Measurements from ENCODE around the gene IGF1.

Gene IGF1

DNA sequence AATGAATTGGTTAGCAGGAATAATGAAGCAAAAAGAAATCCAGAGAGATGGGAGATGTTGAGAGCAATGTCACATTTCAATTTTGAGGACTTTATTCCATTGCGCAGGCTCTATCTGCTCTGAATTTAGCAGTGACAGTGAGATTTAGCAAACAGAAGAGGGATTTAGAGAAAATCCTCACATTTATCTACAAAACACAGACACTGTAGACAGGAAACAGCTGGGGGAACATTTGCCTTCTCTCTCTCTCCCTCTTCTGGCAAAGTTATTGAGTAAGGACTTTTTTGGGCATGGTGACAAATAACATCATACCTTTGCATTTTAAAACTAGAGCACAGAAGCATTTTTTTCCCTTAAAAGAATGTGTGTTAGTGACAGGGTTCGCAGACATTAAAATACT, at the start of gene IGF1:
TSS of gene IGF1 (minus strand) at position 158 of the 400 bp plus-strand sequence. CDS start 182 bp downstream, outside the sequence.
- DNase-seq: no peak

- DNase-seq: no peak
These were observed 47.7 kb upstream of the IGF1 start for GRCh38 chr12:102528111-102528510.

DNA sequence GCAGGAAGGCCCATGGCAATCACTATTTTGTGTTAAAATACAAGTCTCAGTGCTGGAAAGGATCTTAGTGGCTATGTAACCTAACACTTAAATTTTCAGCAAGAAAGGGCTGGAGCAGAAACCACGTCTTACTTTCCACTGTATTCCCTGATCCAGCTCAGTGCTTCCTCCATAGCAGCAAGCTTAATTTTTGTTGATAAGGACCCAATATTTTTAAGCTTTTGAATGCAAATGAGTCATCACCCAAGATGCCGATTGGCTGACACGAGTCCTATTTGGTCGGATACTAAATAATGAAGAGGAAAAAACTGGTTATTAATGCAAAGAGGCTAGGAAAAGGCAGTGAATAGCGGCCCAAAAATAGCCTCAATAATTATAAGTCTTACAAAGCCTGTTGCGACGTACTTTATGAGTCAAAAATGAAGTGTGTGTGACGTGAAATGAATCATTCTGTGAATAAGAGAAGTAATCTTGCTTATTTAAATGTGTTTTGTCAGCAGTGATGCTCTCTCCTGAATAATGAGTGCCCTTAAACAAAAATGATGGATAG, 46.9 kb upstream of the IGF1 start:
- no peak for DNase-seq

- DNase-seq: no peak
These were observed 46.3 kb upstream of the IGF1 start for GRCh38 chr12:102526656-102527055.

DNA sequence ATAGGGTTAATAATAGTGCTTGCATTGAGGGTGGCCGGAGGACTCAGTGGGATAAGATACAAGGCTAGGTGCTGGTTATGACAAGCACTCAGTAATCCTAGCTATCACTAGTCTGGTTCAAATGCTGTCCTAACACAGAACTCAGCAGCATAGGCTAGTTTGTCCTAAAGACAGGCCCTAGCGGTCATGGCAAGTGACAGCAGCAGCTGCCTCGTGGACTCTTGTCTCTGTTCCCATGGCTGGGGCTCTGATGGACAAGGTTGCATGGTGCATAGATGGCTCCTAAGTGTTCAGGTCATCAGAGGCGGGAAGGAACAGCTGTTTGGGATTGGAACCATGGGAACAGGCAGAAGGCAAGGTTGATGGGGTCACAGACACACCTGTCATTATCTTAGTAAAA, 42.4 kb upstream of the IGF1 start:
- no peak for DNase-seq

- DNase-seq: no peak
These were observed 41.4 kb upstream of the IGF1 start for GRCh38 chr12:102521662-102522277.

GRCh38 chr12:102518871-102519270, 38.5 kb upstream of the IGF1 start:
- no peak for DNase-seq

DNA sequence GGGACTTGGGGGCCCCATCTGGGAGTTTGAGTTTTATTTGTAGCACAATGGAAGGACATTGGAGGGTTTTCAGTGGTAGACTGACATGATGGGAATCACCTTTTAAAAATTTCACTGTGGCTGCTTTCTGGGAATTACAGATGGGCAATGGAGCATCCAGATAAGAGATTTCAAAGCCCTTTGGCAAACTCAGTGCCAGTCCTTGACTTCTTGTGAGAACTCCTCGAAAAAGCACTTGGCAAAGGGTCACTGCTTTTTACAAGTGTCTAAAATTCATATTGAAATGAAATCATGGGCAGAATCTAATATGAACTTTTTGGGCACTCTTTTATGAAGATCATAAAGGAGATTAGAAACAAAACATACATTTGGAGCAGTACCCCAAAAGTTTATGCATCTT, 34.3 kb upstream of the IGF1 start:
- DNase-seq: no peak

- no peak for DNase-seq
These were observed 33.4 kb upstream of the IGF1 start for GRCh38 chr12:102513739-102514138.

GRCh38 chr12:102513272-102513671, 32.9 kb upstream of the IGF1 start:
- DNase-seq: no peak

DNA sequence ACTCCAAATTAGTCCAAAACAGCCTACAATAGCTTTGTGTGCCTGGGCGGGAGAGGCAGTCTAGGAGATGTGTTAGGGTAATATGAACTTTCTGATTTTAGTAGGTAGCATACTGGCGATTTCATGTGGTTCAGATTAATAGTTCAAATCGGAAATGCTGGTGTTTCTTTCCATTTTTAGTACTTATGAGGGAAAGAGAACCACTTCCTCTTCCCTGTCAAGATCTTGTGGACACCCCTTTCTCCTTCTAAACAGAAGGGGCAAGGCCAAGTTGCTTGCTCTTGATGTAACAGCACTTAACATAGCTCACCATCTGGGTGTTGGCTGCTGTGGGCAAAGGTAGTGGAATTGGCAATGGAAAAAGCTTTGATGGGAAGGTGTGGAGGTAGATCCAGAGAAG, 32.2 kb upstream of the IGF1 start:
- no peak for DNase-seq

DNA sequence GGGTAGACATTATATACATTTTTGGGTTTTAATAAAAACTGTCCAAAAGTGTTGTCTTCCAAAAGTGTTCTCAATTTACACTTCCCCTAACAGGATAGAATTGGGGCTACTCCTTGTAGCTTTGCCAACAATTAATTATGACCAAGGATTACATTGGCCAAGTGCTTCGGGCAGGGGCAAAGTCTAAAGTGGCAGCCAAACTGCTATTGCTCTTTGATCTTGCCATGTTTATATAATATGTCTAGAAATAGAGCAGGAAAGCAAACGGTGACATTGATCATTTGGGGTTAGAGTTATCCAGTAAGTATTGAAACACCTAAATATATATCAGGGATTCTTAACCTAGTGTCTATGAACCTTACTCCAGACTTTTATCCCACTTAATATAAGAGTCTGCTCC, 31.2 kb upstream of the IGF1 start:
- DNase-seq: no peak

DNA sequence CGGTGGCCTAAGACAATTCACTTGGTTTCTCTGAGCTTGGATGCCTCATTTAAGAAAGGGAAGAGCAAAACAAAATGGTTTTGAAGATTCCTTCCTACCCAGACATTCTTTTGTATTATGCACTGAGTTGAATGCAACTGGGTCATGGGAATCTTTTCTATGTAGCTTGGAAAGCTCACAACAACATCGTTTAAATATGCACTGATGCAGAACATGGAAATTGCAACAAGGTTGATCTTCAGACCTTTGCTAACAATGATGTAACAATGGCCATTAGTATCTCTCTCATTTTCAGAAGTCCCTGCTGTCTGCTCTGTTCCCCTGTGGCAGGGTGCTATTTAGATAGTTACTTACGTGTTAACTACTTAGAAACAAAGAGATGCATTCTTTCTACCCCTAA, 30.1 kb upstream of the IGF1 start:
- DNase-seq: no peak

- no peak for DNase-seq
These were observed 29.7 kb upstream of the IGF1 start for GRCh38 chr12:102510031-102510430.

- DNase-seq: no peak
These were observed 28.8 kb upstream of the IGF1 start for GRCh38 chr12:102509123-102509626.

DNA sequence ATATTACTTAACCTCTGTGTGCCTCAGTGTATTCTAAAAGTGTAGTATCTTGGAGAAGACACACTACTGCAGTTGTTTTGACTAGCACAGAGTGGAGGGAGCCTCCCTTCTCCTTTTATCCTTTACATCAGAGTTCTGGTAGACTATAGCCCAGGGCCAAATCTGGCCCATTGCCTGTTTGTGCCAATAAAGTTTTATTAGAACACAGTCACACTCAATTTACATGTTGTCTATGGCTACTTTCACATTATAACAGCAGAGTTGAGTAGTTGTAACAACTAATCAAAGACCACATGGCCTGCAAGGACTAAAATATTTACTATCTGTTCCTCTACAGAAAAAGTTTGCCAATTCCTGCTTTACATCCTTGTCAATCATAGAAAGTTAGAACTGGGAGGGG, 27.7 kb upstream of the IGF1 start:
- DNase-seq: no peak

DNA sequence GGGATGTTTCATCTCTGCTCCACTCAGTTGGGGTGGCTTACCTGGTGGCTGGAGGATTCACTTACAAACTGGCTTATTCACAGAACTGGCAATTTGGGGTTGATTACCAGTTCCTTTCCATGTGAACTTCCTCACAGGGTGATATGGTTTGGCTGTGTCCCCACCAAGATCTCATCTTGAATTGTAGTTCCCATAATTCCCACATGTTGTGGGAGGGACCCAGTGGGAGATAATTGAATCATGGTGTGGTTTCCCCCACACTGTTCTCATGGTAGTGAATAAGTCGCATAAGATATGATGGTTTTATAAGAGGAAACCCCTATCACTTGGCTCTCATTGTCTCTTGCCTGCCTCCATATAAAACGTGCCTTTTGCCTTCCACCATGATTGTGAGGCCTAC, 26.9 kb upstream of the IGF1 start:
- DNase-seq: no peak

GRCh38 chr12:102504871-102505270, 24.5 kb upstream of the IGF1 start:
- no peak for DNase-seq

GRCh38 chr12:102504280-102504679, 23.9 kb upstream of the IGF1 start:
- DNase-seq: no peak

DNA sequence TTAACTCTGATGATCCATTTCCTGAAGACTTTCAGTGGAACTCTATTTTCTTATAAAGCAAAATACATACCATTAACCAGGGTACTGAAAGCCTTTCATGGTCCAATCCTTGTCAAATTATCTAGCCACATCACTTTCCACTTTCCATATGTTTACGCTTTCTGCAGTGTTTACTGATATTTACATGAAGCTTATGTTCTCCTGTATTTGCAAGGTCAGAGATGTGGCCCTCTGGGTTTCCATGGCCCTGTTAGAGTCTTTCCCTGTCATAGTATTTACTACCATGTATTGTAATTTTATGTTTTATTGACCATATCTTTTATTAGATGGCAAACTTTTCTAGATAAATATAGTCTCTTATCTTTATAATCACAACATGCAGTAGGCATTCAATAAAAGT, 23.5 kb upstream of the IGF1 start:
- no peak for DNase-seq

GRCh38 chr12:102503056-102503681, 22.8 kb upstream of the IGF1 start:
- no peak for DNase-seq

- DNase-seq: no peak
These were observed 21.4 kb upstream of the IGF1 start for GRCh38 chr12:102501773-102502172.

- DNase-seq: no peak
These were observed 18.1 kb upstream of the IGF1 start for GRCh38 chr12:102498471-102498870.

DNA sequence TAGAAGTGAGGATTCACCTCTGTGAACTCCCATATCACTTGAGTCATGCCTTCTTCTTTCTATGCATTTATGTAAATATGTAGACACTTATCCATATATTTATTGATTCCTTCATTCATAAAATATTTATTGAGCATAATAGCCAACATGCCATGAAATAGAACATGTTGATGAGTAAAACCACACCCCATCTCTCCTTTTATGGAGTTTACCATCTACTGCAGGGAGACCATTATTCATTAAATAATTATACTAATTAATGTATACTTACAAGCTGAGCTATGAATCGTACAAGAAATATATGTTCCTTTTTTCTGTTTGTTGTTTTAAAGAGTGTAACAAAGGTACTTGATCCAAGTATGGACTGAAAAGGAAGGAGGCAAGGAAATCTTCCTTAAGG, 17.4 kb upstream of the IGF1 start:
- no peak for DNase-seq

DNA sequence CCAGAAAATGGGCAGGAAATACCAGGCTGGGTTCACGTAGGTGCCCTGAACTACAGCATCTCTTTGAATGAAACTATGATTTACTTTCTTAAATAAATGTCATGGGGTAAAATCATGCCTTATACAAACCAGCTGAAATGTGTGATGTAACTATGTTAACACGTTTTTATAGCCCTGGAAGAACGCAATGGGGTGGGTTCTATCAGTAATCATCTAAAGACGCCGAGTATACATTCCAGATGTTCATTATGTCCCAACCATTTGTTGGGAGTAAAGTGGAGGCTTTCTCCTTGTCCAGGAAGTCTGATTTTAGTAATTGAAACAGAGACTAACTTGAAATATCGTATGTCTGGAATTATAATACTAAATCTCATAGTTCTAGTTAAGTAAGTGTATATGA, 16.2 kb upstream of the IGF1 start:
- no peak for DNase-seq
